ENCODE results near the gene KCND1. TPM values are rescaled to one million over a fixed set of nuclear protein-coding genes. Genes with fewer than 3 reads are reported as not detected.

The KCND1 gene
- total and polyA plus RNA-seq, 2 of the 4 experiments (the other 2 are of a cell fraction): 0.36 to 1.8 TPM

GRCh38 chrX:48957477-48957826 lies 14.2 kb downstream of the KCND1 start, which contains the start of gene OTUD5:
Gene OTUD5, minus strand, starts transcription at chrX:48957607. Its CDS starts 37 bp downstream, at chrX:48957570.
- Histone ChIP-seq H2BK20ac (ENCODE audit: low read depth, low read length) (0 out of 2 replicates have a peak within 1 kb of the TSS, but pooled peaks have one; percentile 57), H2BK15ac (ENCODE audit: low read depth, low read length) (no peak within 1 kb of the TSS; the same call in 2 of the 3 replicates), H3K4me2 (ENCODE audit: low read depth, low read length) (peak within 1 kb of the TSS; percentile 86), H2BK120ac (ENCODE audit: low read depth, low read length) (peak within 1 kb of the TSS; percentile 91; the same call in 1 of the 2 replicates), H2AK9ac (replicated peaks; ENCODE audit: low read depth, low read length, poor library complexity) (peak within 1 kb of the TSS; percentile 98), H4K91ac (ENCODE audit: insufficient read depth, low read depth, low read length) (peak within 1 kb of the TSS; percentile 98), H3K9ac (ENCODE audit: low read depth, low read length) (peak within 1 kb of the TSS; percentile 83), H2AK5ac (ENCODE audit: low read depth, low read length) (peak within 1 kb of the TSS; percentile 93), H3K4me3 (ENCODE audit: insufficient read depth, low read depth, low read length) (peak within 1 kb of the TSS; percentile 78), H2AFZ (replicated peaks; ENCODE audit: low read length, poor library complexity) (peak within 1 kb of the TSS; percentile 98), H2BK5ac (ENCODE audit: low read depth, low read length, poor library complexity, severe bottlenecking) (peak within 1 kb of the TSS; percentile 98), H3K18ac (ENCODE audit: low read depth, low read length) (peak within 1 kb of the TSS; percentile 91), H3K4me1 (ENCODE audit: control insufficient read depth, insufficient read depth, low read length) (peaks cover 2% of the 10 kb centered on the region), H3K9me1 (ENCODE audit: insufficient read depth, low read length) (no peaks in the 10 kb centered on the region; the same call in none of the 2 replicates), H4K5ac (ENCODE audit: low read depth, low read length) (peak within 1 kb of the TSS; percentile 92), H3K27ac (ENCODE audit: insufficient read depth, low read length) (peak within 1 kb of the TSS; percentile 89), H4K8ac (ENCODE audit: low read depth in 2 of 2, low read length in 2 of 2) (peak within 1 kb of the TSS; percentile 76 to 98), H3K9me3 (ENCODE audit: control insufficient read depth, insufficient read depth, low read length) (no peaks in the 10 kb centered on the region), H3K36me3 (ENCODE audit: control insufficient read depth, insufficient read depth, low read length) (peaks cover 12% of the 10 kb centered on the region; the same call in 1 of the 2 replicates), H3K23ac (ENCODE audit: low read depth, low read length) (peak within 1 kb of the TSS; percentile 96; the same call in 1 of the 2 replicates), H3K79me1 (ENCODE audit: low read depth in 1 of 2, low read length in 2 of 2) (peaks cover 4 to 49% of the 10 kb centered on the region in 2 experiments; a peak in 3 of 4 replicates), H3K56ac (ENCODE audit: extremely low read depth, insufficient read depth, low read length) (peak within 1 kb of the TSS; percentile 89), H4K20me1 (ENCODE audit: insufficient read depth, low read length) (peaks cover 23% of the 10 kb centered on the region; the same call in 1 of the 2 replicates), H3K27me3 (ENCODE audit: control insufficient read depth, insufficient read depth, low read length) (no peaks in the 10 kb centered on the region), H3K14ac (replicated peaks; ENCODE audit: low read depth, low read length) (peak within 1 kb of the TSS; percentile 99), H3K4ac (ENCODE audit: low read depth, low read length) (peak within 1 kb of the TSS; percentile 100)
- 52% methylated on average over 9 of the region's 53 CpGs; no CpG with 5 or more reads in 1 of the 2 experiments for WGBS, 2 experiments (ENCODE audit: extremely low coverage in 2 of 2, insufficient read length in 1 of 2)
- BruUV-seq (replicated peaks): no TSS peak
- no peak for TF ChIP-seq SMC3 (IDR thresholded peaks at IDR 0.05; ENCODE audit: low read depth, low read length)
- no peak for TF ChIP-seq ELK1 (IDR thresholded peaks at IDR 0.05; ENCODE audit: borderline replicate concordance, low read depth, low read length)
- TF ChIP-seq MAZ (IDR thresholded peaks at IDR 0.05; ENCODE audit: borderline replicate concordance, low read depth, low read length): peak; percentile 13; the same call in 1 of the 2 replicates
- DNase-seq (no peak), ATAC-seq (ENCODE audit: low read depth) (peak; percentile 51)
- ChIA-PET CTCF (no interaction called here), POLR2A (ENCODE audit: unreplicated experiment) (interaction anchor here (1.2 kb wide), 1 partner anchor 122 kb away, joined by 3 read pairs; the partner anchor contains the start of gene WDR45)
- intact Hi-C loops (cut with micrococcal nuclease) (no loop called here), dilution Hi-C loops (cut with HindIII; ENCODE audit: low sequenced_read_pairs, unreplicated experiment) (no loop called here), in situ Hi-C loops (cut with MboI; ENCODE audit: low sequenced_read_pairs) (loop anchor here (25.0 kb wide), 1 partner anchor 105 kb away; the partner anchor contains the start of genes CCDC120 and PRAF2)

All from IMR-90 (cell line).